Upper lobe of left lung (tissue), 4 donors: Measurements from ENCODE around the gene ABCD1.

ENCODE experiments used
- EP300 ChIP-seq, 4 donors: sonication (generic); formaldehyde crosslinking; IDR thresholded peaks; one replicate each; pipeline ENCODE4 v1.5.1; 2017; ENCODE audit warnings: antibody characterized with exemption in 4 of 4, control low read depth in 2 of 4
- POLR2A ChIP-seq, 4 donors: fragments of 450-650 bp; IDR thresholded peaks; one replicate each; pipeline ENCODE4 v1.5.1; 2016 to 2017; ENCODE audit warnings: antibody characterized with exemption in 4 of 4, mild to moderate bottlenecking in 2 of 4
- POLR2AphosphoS5 ChIP-seq, 2 donors: sonication (generic); formaldehyde crosslinking; IDR thresholded peaks; one replicate each; pipeline ENCODE4 v1.5.1; 2017; ENCODE audit warnings: antibody characterized with exemption in 2 of 2
- TF ChIP-seq, protein P1 (sequence below), 6 experiments: fragments of 450-650 bp in 4 of 6; fragments of 200-600 bp in 2 of 6; sonication (generic) in 2 of 6; IDR thresholded peaks; one replicate each; pipeline ENCODE4 v1.5.1; 2016 to 2019; ENCODE audit warnings: antibody characterized with exemption in 6 of 6

DNA sequence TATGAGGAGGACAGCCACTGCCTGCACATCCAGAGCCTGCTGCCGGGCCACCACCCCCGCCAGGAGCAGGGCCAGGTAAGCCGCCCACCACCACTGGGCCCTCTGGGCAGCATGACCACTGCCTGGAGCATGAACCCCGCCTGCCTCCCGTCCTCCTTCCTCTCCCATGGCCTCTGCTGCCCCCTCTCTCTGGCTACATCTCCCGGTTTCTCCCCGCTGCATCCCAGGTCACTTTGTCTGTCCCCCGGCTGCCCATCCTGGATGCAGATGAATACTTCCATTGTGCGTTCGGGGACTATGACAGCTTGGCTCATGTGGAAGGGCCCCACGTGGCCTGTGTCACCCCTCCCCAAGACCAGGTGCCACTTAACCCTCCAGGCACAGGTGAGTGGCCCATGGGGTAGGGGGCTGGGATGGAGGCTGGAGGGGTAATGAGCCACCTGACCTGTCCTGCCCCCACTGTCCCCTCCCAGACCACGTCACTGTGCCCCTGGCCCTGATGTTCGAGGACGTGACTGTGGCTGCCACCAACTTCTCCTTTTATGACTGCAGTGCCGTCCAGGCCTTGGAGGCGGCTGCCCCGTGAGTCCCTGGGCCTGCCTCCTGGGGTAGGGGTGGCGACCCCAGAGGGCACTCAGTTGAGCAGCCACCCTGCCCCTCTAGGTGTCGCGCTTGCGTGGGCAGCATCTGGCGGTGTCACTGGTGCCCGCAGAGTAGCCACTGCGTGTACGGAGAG lies 45.4 kb downstream of the ABCD1 start:
- TF ChIP-seq, protein P1, sequence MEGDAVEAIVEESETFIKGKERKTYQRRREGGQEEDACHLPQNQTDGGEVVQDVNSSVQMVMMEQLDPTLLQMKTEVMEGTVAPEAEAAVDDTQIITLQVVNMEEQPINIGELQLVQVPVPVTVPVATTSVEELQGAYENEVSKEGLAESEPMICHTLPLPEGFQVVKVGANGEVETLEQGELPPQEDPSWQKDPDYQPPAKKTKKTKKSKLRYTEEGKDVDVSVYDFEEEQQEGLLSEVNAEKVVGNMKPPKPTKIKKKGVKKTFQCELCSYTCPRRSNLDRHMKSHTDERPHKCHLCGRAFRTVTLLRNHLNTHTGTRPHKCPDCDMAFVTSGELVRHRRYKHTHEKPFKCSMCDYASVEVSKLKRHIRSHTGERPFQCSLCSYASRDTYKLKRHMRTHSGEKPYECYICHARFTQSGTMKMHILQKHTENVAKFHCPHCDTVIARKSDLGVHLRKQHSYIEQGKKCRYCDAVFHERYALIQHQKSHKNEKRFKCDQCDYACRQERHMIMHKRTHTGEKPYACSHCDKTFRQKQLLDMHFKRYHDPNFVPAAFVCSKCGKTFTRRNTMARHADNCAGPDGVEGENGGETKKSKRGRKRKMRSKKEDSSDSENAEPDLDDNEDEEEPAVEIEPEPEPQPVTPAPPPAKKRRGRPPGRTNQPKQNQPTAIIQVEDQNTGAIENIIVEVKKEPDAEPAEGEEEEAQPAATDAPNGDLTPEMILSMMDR (IDR thresholded peaks at IDR 0.05), result no peak
- TF ChIP-seq POLR2AphosphoS5 (IDR thresholded peaks at IDR 0.05) (no peak), POLR2A (IDR thresholded peaks at IDR 0.05) (no peak), EP300 (IDR thresholded peaks at IDR 0.05) (no peak)
